DMS153 treated with DMSO at 0.1 percent for 48 hours (cell line): ENCODE results near the gene KIF21B.
"Not testable (repeated sequence)": the region's sequence is repeated elsewhere in the genome, so short reads cannot be mapped to it uniquely, and the experiment has no call there.

ENCODE experiments used
- DNase-seq: peaks from one replicate; lab custom pipeline; 2025; ENCODE audit not compliant: unreplicated experiment; lab: John Stamatoyannopoulos, UW

Gene KIF21B

DNA sequence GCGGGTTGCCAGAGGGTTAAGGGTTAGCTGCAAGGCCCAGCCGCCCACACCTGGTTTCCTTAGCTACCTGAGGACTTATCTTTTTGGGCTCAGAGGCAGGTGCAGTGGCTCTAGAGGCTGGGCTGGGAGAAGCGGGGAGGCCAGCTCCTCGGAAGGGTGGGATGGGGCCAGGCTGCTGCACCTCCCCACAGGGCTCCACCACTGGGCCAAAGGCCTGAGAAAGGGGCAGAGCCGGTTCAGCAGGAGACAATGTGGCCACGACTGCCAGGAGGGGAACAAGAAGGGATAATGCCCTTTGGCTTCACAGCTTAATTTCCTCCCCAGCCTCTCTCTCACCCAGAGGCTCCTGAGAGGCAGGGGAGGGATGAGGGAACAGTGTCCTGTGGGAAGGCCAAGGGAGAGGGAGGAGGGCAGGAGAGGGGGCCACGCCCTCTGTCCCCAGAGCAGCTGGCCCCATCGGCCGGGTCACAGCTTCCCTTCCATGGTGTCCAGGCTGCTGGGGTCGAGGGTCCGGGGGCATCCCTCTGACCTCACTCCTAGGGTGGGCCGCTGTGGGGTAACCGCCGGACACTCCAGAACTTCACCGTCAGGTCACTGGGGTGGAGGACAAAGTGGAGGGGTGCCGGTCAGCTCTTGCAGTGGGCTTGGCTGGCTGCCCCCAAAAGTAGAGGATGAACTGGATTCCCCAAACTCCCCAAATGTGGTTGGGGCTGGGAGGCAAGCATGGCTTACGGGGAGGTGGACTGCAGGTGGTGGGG lies 50.4 kb downstream of the KIF21B start:
- DNase-seq: no peak

DNA sequence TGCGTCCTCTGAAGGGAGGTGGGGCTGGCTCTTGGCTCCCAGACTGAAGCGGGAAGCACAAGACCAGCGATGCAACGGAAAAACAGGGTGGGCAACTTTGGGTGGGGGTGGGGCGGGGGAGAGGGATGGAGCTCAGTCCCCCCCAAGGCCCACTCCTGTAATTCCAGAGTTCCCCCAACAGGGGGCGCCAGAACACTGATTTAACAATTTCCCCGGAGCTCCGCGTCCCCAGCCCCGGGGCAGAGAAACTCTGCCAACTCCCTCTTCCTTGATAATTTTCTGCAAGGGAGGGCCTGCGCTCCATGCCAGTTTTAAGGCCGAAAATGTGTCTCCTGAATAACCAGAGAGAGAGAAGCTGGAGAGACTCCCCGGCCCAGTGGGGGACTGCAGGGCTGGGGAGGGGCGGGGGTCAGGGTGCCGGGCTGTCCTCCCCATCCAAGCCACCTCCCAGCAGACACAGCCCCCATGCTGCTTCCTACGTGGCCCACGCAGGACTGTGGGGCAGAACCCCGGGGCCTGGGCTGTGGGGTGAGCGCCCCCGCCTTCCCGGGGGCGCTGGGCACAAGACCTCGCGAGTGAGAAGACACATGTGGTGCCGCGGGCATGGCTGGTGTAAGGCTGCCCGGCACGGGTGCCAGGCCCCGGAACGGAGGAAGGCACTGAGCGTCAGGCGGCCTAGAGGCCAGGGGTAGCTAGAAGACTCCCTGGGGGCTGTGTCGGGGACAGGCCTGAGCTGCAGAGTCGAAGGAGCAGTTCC lies 51.4 kb downstream of the KIF21B start:
- DNase-seq: peak; percentile 41

DNA sequence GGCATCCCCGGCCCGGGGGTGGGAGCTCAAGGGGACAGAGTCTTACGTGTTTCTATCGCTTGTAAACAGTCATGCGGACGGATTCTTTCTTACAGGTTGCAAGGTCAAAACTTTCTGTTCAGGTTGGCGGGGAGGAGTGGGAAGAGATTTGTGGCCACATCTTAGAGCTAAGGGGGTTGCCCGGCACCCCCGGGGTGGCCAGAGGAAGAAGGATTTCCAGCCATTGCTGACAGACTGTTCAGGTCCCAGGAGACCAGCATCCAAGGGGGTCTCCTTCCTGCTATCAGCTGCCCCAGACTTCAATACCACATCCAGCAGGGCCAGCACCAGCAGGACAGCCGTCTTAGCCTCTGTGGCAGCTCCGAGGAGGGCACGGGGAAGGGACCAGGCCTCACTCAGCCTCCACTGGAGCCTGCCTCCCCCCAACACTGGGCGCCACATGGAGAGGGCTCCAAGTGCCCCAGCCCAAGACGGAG lies 52.0 kb downstream of the KIF21B start:
- DNase-seq: no peak

DNA sequence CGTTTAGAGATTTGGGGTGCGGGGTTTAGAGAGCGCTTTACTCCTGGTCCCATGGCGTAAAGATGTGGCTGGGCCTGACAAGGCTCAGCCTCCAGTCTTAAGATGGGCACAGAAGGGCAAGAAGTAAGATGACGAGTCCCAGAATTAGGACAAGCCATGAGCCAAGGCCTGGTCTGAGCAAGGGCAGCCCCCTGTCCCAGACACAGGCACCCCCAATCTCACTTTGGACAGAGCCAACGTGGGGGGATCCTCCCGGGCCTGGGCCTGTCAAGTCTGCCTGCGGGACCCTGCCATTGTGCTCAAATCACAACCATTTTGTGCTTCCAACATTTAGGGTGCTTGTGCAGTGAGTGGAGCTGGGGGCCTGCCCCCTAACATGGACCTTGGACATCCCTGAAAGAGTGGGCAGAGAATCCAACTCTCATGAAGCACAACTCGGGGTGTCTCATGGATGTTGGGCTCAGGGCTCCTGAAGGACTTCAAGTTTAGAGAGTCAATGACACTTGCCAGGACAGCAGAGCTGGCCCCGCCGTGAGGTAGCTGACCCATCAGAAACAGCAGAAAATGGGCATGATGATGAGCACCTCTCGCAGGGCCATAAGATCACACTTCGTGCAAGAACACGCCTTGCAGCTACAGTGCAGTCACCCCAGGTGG lies 52.6 kb downstream of the KIF21B start:
- no peak for DNase-seq

DNA sequence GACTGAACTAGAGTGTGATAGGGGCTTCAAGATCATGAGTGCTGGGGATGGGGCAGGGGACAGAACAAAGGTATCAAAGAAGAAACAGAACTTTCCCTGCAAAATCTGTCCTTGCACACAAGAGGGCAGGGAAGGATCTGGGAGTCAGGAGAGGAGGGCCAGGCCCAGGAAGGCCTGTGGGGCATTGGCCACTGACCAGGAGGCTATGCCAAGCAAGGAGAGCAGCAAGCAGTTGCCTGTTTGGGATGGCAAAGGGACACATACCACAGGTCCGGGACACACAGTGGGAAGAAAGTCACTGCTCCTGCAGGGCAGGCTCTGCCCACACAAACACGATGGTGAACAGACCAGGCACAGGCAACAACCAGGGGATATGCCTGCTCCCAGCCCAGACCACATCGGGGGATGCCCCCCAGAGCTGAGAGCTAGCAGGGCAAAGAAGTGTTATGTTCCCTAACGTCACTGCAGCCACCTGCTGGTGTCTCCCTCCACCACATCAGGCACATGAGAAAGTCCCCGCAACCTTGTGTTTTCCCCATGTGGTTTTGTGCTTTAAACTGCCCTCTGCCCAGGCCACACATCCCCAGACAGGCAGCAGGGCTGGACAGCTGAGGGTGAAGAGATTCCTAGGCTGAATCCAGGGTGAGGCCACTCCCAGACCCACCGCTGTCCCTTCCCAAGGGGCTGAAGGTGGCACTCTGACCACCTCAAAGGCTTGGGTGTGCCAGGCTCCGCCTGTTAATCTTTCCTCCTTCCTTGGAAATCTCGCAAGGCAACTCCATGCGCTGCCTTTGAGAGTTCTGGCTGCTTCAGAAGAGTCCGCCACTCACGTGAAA lies 53.6 kb downstream of the KIF21B start:
- DNase-seq: no peak

DNA sequence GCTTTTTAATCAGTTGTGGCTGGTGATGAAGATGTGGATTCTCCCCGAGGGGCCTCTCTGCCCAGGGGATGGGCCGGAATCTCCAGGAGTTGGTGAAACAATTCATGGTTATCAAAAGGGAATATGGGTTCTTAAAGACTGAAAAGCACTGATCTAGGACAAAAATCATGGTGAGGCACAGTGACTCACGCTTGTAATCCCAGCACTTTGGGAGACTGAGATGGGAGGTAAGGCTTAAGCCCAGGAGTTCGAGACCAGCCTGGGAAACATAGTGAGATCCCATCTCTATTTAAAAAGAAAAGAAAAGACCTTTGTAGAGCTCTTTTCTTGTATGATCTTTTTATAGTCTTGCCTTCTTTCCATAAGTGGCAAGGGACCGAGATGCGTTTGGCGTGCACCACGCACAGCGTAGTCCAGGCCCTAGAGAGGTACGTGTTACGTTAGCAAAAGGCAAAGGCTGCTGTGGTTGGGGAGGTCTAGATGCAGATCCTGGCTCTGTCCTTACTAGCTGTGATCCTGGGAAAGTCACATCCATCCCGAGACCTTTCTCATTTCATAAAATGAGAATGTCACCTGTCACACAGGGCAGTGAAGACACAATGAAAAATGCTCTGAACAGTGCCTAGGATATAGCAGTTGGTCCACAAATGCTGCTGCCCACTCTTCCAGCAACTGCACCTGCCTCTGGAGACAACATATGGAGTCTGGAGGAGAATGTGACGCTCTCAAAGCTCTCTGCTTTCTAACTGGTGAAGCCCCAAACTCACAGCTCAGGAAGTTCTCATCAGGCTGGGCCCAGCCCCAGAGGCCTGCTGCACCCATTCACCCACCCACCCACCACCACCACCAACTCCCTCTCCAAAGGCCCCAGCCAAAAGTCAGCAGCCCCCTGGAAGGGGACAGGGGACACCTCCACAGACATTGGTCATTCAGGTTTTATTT lies 54.8 kb downstream of the KIF21B start:
- DNase-seq: no peak

DNA sequence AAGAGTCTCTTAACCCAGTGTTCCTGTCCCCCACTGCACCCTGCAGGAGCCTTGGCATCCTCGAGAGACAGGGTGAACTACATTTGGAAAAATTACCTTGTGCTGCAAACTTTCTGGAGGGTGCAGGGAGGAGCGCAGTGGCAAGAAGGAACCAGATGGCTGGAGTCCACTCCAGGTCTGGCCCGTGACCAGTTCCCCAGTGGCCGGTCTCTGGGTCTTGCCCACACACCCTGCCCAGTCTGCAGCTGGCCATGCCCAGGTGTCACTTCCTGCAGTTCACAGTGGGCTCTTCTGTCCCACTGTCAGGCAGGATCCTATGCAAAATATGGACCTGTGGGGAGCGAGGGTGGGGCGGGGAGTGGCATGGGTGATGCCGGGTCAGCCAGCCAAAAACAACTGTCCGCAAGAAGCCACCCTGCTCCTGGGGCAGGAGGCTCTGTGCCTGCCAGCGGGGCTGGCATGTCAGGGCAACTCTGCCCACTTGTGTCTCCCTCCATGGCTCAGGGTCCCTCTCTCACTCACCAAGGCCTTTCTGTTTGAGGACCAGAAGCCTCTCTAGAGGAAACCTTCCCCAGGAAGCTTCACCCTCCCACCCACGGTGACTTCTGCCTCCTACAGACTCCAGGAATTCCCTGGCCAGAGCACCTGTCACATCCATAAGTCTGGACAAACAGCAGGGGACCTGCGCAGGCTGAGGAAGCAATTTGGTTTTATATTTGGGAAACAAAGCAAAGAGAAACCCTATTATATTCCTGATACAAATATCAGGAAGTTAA lies 55.6 kb downstream of the KIF21B start:
- DNase-seq: no peak

DNA sequence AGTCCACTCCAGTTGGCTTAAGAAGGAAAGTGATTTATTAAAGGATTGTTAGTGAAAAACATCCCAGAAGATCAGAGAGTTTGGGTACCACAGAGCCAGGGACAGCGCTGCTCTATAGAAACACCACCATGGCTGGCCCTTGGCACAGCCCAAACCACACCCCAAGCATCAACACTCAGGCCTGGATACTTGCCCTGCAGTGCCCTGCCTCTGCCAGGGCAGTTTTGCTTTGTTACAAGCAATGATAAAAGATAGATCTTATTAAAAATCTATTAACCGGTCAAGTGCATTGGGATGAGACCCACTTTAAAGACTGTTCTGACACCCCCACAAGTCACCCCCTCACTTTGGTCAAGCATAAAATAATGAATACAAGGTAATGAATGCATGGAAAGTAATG lies 56.6 kb downstream of the KIF21B start:
- no peak for DNase-seq

DNA sequence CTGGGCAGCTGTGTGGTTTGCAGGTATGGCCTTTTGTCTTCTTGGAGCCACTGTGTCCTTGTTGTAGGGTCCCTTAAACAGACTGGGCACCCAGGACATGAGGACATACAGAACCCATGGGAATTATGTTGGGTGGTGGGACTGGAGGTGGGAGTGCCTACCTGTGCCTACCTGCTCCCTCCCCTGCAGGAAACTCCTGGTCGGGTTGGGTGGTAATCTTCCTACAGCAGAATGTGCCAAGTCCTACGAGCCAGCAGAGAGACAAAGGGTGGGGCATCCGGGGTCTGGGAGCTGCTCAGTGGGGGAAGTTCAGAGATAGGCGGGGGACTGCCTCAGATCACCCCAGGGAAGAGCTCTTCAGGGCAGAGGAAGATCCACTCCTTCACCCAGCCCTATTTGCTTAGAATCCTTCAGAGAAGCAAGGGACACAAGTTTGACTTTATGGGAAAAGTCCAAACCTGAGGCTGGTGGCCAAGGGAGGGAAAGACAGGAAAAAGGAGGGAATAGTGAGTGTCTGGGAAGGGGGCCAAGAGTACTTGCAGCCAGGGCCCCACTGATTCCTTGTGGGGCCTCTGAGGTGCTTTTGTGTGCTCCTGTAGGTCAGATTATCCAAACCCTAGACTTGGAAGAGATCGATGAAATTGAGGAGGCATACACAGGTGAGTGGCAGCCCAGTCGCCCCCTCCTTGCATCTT lies 58.3 kb downstream of the KIF21B start:
- no peak for DNase-seq

DNA sequence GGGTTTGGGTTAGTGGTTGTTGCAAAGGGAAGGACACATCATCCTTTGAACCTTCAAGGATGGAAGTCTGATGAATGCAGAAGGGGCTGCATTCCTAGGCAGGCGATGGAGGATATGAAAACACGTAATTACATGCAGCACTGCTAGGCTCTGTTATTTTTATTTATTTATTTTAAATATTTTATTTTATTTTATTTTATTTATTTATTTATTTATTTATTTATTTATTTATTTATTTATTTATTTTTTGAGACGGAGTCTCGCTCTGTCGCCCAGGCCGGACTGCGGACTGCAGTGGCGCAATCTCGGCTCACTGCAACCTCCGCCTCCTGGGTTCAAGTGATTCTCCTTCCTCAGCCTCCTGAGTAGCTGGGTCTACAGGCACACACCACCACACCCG lies 59.6 kb downstream of the KIF21B start:
- not testable (repeated sequence) for DNase-seq

DNA sequence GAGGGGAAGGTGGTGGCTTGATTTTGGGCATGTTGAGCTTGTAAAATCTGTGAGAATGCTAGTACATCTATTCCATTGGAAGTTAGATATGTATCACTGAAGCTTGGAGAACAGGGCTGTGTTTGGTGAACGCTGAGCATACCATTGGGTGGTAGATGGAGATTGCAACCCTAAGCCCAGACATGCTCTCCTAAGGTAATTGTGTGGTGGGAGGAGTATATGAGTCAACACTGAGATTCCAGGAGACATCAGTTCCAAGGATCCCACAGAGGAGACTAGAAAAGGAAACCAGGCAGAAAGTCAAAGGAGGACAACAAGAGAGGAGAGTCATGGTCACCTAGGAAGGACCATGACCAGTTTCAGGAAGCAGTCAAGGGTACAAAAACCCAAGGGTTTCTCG lies 60.4 kb downstream of the KIF21B start:
- no peak for DNase-seq

DNA sequence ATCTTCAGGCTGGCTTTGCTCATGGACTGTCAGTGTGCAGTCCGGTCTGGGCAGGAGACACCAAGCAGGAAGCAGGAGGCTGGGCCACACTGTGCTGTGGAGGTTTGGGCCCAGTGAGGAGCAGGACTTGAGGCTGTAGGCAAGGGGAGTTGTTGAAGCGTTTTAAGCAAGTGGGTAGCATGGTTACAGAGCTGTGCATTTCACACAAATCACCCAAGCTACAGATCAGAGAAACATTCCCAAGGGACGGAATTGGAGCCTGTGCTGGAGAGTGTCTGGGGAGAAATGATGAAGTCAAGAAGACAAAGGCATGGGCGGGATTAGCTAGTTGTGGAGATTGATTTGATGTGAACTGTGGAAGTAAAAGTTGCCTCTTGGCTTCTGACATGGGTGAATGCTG lies 60.9 kb downstream of the KIF21B start:
- DNase-seq: no peak

DNA sequence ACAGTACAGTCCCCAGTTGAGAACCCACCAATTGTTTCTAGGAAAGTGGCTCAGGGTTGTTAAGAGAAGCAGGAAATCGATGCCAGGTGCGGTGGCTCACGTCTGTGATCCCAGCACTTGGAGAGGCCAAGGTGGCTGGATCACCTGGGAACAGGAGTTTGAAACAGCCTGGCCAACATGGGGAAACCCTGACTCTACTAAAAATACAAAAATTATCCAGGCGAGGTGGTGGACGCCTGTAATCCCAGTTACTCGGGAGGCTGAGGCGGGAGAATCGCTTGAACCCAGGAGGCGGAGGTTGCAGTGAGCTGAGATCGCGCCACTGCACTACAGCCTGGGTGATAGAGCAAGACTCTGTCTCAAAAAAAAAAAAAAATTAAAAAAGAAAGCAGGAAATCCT lies 61.4 kb downstream of the KIF21B start:
- DNase-seq: not testable (repeated sequence)

DNA sequence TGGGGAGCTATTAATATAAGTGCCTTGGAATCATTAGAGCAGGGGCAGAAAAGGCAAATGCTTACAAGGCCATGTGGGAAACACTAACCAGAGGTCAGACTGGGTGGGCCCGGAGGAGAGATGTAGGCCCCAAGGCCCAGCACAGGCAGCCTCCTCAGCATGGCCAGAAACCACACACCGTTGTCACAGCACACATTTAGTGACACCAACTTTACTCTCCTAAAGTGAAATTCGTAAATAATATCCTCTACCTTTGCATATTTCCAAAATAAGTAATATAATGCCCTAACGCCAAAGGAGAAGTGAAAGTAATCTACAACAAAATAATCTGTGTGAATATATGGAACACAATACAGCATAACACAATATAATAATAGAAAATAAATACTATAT lies 62.6 kb downstream of the KIF21B start:
- no peak for DNase-seq

DNA sequence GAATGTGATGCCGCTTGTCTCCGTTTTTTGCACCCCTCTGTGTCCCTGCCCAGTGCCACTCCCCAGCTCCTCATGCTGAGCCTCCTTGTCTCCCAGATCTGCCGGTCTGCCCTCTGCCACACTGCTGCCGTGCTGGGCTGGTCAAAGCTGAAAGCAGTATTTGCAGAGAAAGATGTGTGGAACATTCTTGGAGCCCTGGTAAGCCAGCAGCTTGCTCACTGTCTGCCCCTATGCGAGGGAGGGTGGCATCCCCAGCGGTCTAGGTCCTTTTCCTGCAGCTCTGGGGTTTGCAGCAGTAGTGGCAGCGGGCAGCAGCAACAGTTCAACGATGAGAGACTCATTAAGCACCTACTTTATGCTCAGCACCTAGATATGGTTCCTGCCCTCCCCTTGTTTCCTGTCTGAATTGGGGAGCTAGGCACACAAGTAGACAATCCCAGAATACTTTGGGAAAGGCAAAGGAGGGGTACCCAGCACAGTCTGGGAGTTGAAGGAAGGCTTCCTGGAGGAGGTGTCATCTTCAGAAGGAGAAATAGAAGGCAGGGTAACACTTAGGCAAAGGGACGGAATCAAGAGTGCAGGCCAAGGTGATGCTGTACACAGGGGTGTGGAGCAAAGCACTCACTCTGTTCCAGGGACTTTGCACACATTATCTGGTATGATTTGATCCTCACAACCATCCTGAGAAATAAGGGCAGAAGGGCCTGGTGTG lies 63.1 kb downstream of the KIF21B start:
- DNase-seq: no peak

DNA sequence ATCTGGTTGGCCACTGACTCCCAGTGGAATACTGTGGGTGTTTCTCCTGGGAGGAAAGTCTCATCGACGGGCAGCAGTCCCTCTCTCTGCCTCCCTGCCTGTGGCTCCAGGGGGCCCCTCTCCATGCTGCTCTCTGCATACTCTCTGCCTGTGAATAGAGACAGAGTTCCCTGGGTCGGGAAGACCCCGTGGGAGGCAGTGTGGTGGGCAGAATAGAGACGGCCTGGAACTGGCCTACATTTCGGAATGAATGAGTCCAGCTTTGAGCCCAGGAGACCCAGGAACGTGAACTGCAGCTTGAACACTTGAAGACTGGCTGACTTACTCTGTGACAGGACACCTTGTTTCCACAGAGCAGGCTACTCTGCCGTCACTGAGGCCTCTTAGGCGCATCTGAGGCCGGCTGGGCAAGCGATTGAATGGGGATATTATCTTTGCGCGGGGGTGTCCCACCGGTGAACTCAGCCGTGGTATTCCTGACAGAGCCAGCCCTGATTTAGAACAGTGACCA lies 64.0 kb downstream of the KIF21B start:
- DNase-seq: no peak

DNA sequence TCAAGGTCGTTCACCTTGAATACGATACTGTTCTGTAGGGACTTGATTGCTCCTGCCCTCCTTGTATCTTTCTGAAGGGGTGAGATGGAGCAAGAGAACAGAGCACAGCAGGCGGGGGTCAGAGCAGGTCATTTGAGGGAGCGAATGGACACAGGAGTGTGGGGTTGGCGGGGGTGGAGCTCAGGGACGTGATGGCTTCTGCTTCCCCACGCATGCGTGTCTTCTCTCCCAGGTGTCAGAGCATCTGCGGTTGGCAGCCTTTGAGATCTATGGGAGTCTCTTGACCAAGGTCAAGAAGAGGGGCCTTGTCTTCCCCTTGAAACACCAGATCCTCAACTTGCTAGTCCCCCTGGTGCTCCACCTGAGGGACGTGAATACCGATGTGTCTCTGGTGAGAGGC lies 64.9 kb downstream of the KIF21B start:
- no peak for DNase-seq

DNA sequence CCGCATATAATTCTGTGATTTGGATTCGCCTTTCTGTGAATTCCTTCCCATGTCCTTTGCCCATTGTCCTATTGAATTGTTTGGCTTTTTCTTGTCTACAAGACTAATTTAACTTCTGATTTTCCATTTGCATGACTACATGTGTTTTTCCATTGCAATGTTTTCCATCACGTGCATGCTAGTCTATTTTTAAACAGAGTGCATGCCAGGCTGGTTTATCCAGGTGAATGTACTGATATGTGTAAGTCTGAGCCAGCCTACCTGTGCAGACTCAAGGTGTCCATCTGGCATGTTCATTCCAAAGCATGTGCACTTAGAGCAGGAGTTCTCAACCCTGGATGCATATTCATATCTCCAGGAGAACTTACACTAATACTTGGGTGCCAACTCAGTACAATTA lies 69.1 kb downstream of the KIF21B start:
- DNase-seq: no peak
